ENCODE measurements around the gene TRIP10.
"Not testable (repeated sequence)": the region's sequence is repeated elsewhere in the genome, so short reads cannot be mapped to it uniquely, and the experiment has no call there.

Gene TRIP10

GRCh38 chr19:6765738-6766356, 26.4 kb downstream of the TRIP10 start:
- DNase-seq (ENCODE audit: low spot score): peak; percentile 2
- no peak for TF ChIP-seq CTCF (IDR thresholded peaks at IDR 0.05; ENCODE audit: extremely low read depth, insufficient read depth, missing control alignments)
- in situ Hi-C loops (cut with MboI; ENCODE audit: low pct_unique_long_range_greater_than_20kb, low sequenced_read_pairs, unreplicated experiment): no loop called here

GRCh38 chr19:6766357-6767080, 27.0 kb downstream of the TRIP10 start:
- DNase-seq (ENCODE audit: low spot score): no peak
- no peak for TF ChIP-seq CTCF (IDR thresholded peaks at IDR 0.05; ENCODE audit: extremely low read depth, insufficient read depth, missing control alignments)
- in situ Hi-C loops (cut with MboI; ENCODE audit: low pct_unique_long_range_greater_than_20kb, low sequenced_read_pairs, unreplicated experiment): no loop called here

GRCh38 chr19:6767081-6767356, 27.5 kb downstream of the TRIP10 start:
- in situ Hi-C loops (cut with MboI; ENCODE audit: low pct_unique_long_range_greater_than_20kb, low sequenced_read_pairs, unreplicated experiment): no loop called here
- peak; percentile 61 for DNase-seq (ENCODE audit: low spot score)
- no peak for TF ChIP-seq CTCF (IDR thresholded peaks at IDR 0.05; ENCODE audit: extremely low read depth, insufficient read depth, missing control alignments)

GRCh38 chr19:6767357-6768235, 28.1 kb downstream of the TRIP10 start, which contains the start of gene SH2D3A:
Gene SH2D3A (minus strand): TSS chr19:6767435. CDS start chr19:6763748, 3,687 bp downstream.
- in situ Hi-C loops (cut with MboI; ENCODE audit: low pct_unique_long_range_greater_than_20kb, low sequenced_read_pairs, unreplicated experiment): no loop called here
- DNase-seq (ENCODE audit: low spot score): peak; percentile 95

GRCh38 chr19:6768236-6768785, 28.8 kb downstream of the TRIP10 start:
- no peak for DNase-seq (ENCODE audit: low spot score)
- TF ChIP-seq CTCF (IDR thresholded peaks at IDR 0.05; ENCODE audit: extremely low read depth, insufficient read depth, missing control alignments): no peak
- in situ Hi-C loops (cut with MboI; ENCODE audit: low pct_unique_long_range_greater_than_20kb, low sequenced_read_pairs, unreplicated experiment): no loop called here

More at GRCh38 chr19:6767357-6768235, 28.1 kb downstream of the TRIP10 start, which contains the start of gene SH2D3A:
- no peak for TF ChIP-seq CTCF (IDR thresholded peaks at IDR 0.05; ENCODE audit: extremely low read depth, insufficient read depth, missing control alignments)

- DNase-seq (ENCODE audit: low spot score): peak; percentile 30
- peak; percentile 42 for TF ChIP-seq CTCF (IDR thresholded peaks at IDR 0.05; ENCODE audit: extremely low read depth, insufficient read depth, missing control alignments)
- in situ Hi-C loops (cut with MboI; ENCODE audit: low pct_unique_long_range_greater_than_20kb, low sequenced_read_pairs, unreplicated experiment): no loop called here
Observed at GRCh38 chr19:6769006-6769619, 29.6 kb downstream of the TRIP10 start.

GRCh38 chr19:6771648-6772027, 32.2 kb downstream of the TRIP10 start:
- DNase-seq (ENCODE audit: low spot score); in situ Hi-C loops (cut with MboI; ENCODE audit: low pct_unique_long_range_greater_than_20kb, low sequenced_read_pairs, unreplicated experiment): not testable (repeated sequence)
